ENCODE results near the gene TRANK1. TPM values are rescaled to one million over a fixed set of nuclear protein-coding genes. Genes with fewer than 3 reads are reported as not detected.

The TRANK1 gene
- total RNA-seq, 1 donor from 2014 or later = 21.6 TPM

- Mint-ChIP-seq H3K4me3 (ENCODE audit: unreplicated experiment) (no peak overlapping the region), H3K36me3 (ENCODE audit: low read depth) (peaks cover 2% of the 10 kb centered on the region), H3K4me1 (ENCODE audit: low read depth) (peaks cover 3% of the 10 kb centered on the region), H3K9me3 (ENCODE audit: low read depth) (peaks cover 9% of the 10 kb centered on the region), H3K27me3 (ENCODE audit: low read depth) (no peaks in the 10 kb centered on the region), H3K27ac (ENCODE audit: unreplicated experiment) (no peak overlapping the region)
- no peak for TF ChIP-seq CTCF (IDR thresholded peaks at IDR 0.05)
- DNase-seq (ENCODE audit: low spot score) = no peak
Observed at GRCh38 chr3:36919439-36920160, 25.3 kb downstream of the TRANK1 start.

- Mint-ChIP-seq H3K27ac (ENCODE audit: unreplicated experiment) (no peak overlapping the region), H3K4me1 (ENCODE audit: low read depth) (peaks cover 3% of the 10 kb centered on the region), H3K9me3 (ENCODE audit: low read depth) (peaks cover 9% of the 10 kb centered on the region), H3K27me3 (ENCODE audit: low read depth) (no peaks in the 10 kb centered on the region), H3K4me3 (ENCODE audit: unreplicated experiment) (no peak overlapping the region), H3K36me3 (ENCODE audit: low read depth) (no peaks in the 10 kb centered on the region)
- no peak for TF ChIP-seq CTCF (IDR thresholded peaks at IDR 0.05)
- no peak for DNase-seq (ENCODE audit: low spot score)
Observed at GRCh38 chr3:36918050-36918449, 26.8 kb downstream of the TRANK1 start.

- H3K4me3 Mint-ChIP-seq (ENCODE audit: unreplicated experiment) = no peak overlapping the region
- no peaks in the 10 kb centered on the region for H3K36me3 Mint-ChIP-seq (ENCODE audit: low read depth)
- H3K9me3 Mint-ChIP-seq (ENCODE audit: low read depth) = no peaks in the 10 kb centered on the region
- DNase-seq (ENCODE audit: low spot score) = no peak
- peaks cover 18% of the 10 kb centered on the region for H3K4me1 Mint-ChIP-seq (ENCODE audit: low read depth)
- H3K27me3 Mint-ChIP-seq (ENCODE audit: low read depth) = no peaks in the 10 kb centered on the region
- no peak overlapping the region for H3K27ac Mint-ChIP-seq (ENCODE audit: unreplicated experiment)
- TF ChIP-seq CTCF (IDR thresholded peaks at IDR 0.05) = no peak
Observed at GRCh38 chr3:36911990-36912804, 32.7 kb downstream of the TRANK1 start.

- Mint-ChIP-seq H3K36me3 (ENCODE audit: low read depth) (peaks cover 2% of the 10 kb centered on the region), H3K4me1 (ENCODE audit: low read depth) (peaks cover 21% of the 10 kb centered on the region), H3K27me3 (ENCODE audit: low read depth) (no peaks in the 10 kb centered on the region), H3K9me3 (ENCODE audit: low read depth) (no peaks in the 10 kb centered on the region), H3K4me3 (ENCODE audit: unreplicated experiment) (no peak overlapping the region), H3K27ac (ENCODE audit: unreplicated experiment) (no peak overlapping the region)
- DNase-seq (ENCODE audit: low spot score) = no peak
- TF ChIP-seq CTCF (IDR thresholded peaks at IDR 0.05) = no peak
Observed at GRCh38 chr3:36909666-36910065, 35.2 kb downstream of the TRANK1 start.

GRCh38 chr3:36909181-36909580 lies 35.7 kb downstream of the TRANK1 start:
- H3K36me3 Mint-ChIP-seq (ENCODE audit: low read depth) = peaks cover 2% of the 10 kb centered on the region
- no peak overlapping the region for H3K4me3 Mint-ChIP-seq (ENCODE audit: unreplicated experiment)
- no peaks in the 10 kb centered on the region for H3K27me3 Mint-ChIP-seq (ENCODE audit: low read depth)
- no peak for DNase-seq (ENCODE audit: low spot score)
- H3K27ac Mint-ChIP-seq (ENCODE audit: unreplicated experiment) = no peak overlapping the region
- no peak for TF ChIP-seq CTCF (IDR thresholded peaks at IDR 0.05)
- H3K9me3 Mint-ChIP-seq (ENCODE audit: low read depth) = no peaks in the 10 kb centered on the region
- H3K4me1 Mint-ChIP-seq (ENCODE audit: low read depth) = peaks cover 21% of the 10 kb centered on the region
